PC-3 (cell line): ENCODE data around the gene TPTE2. TPM values are rescaled to one million over a fixed set of nuclear protein-coding genes. Genes with fewer than 3 reads are reported as not detected.

Source experiments
- ATAC-seq: fragments of 200-7000 bp; cut with Tn5 transposase; 2 replicates; pipeline ENCODE4 v1.9.1; 2020; ENCODE audit warnings: mild to moderate bottlenecking, moderate library complexity
- BruUV-seq: library from RNA; stranded (reverse); fragments of 400-500 nt; replicated peaks from 2 replicates; lab custom pipeline; 2021; lab: Mats Ljungman, UMichigan
- CTCF ChIA-PET: fragments of 300-600 bp; sonication (Branson Sonifier 250); formaldehyde crosslinking; loops from one replicate; lab custom pipeline; 2022; ENCODE audit warnings: antibody characterized with exemption; lab: Charles Lee
- POLR2A ChIA-PET: fragments of 300-600 bp; sonication (Branson Sonifier 250); formaldehyde crosslinking; loops from one replicate; lab custom pipeline; 2022; ENCODE audit warnings: antibody characterized with exemption; ENCODE audit not compliant: unreplicated experiment; lab: Charles Lee
- DNase-seq: peaks from one replicate; pipeline ENCODE4 v3.0.0-alpha.2; 2015
- H2AFZ ChIP-seq: fragments of 300-600 bp; sonication (generic); 2 replicates; pipeline ENCODE4 v1.6.0; 2016; ENCODE audit warnings: antibody characterized with exemption, low read length
- H3F3A ChIP-seq: fragments of 300-600 bp; sonication (generic); one replicate; pipeline ENCODE4 v1.6.0; 2017; ENCODE audit warnings: antibody characterized with exemption, low read length, control low read depth, mild to moderate bottlenecking; ENCODE audit not compliant: unreplicated experiment
- H3K27ac ChIP-seq: fragments of 300-600 bp; sonication (generic); 2 replicates; pipeline ENCODE4 v1.5.1; 2016; ENCODE audit warnings: mild to moderate bottlenecking, low read length
- H3K27me3 ChIP-seq: fragments of 300-600 bp; sonication (generic); 2 replicates; pipeline ENCODE4 v1.6.1; 2016; ENCODE audit warnings: low read length, mixed read lengths
- H3K36me3 ChIP-seq: fragments of 300-600 bp; sonication (generic); 2 replicates; pipeline ENCODE4 v1.6.1; 2016; ENCODE audit warnings: low read depth, mixed run types, low read length, mixed read lengths
- H3K4me1 ChIP-seq: fragments of 300-600 bp; sonication (generic); 2 replicates; pipeline ENCODE4 v1.5.1; 2016; ENCODE audit warnings: low read length; ENCODE audit not compliant: insufficient read depth
- H3K4me2 ChIP-seq: fragments of 300-600 bp; sonication (generic); 2 replicates; pipeline ENCODE4 v1.6.0; 2016; ENCODE audit warnings: low read length
- H3K4me3 ChIP-seq: fragments of 300-600 bp; sonication (generic); 2 replicates; pipeline ENCODE4 v1.5.1; 2016; ENCODE audit warnings: mild to moderate bottlenecking, low read length, mixed read lengths
- H3K79me2 ChIP-seq: fragments of 300-600 bp; sonication (generic); 2 replicates; pipeline ENCODE4 v1.6.1; 2017; ENCODE audit warnings: low read length, mixed read lengths
- H3K9ac ChIP-seq: fragments of 300-600 bp; sonication (generic); 2 replicates; pipeline ENCODE4 v1.6.0; 2016; ENCODE audit warnings: mild to moderate bottlenecking, low read length
- H3K9me2 ChIP-seq: fragments of 300-600 bp; sonication (generic); replicated peaks from 2 replicates; pipeline ENCODE4 v1.6.1; 2016; ENCODE audit warnings: mixed run types, low read length, mixed read lengths
- H3K9me3 ChIP-seq: fragments of 300-600 bp; sonication (generic); 2 replicates; pipeline ENCODE4 v1.6.1; 2016; ENCODE audit warnings: low read length, mixed read lengths
- H4K20me1 ChIP-seq: fragments of 300-600 bp; sonication (generic); 2 replicates; pipeline ENCODE4 v1.6.1; 2016; ENCODE audit warnings: low read length, mixed read lengths
- CTCF ChIP-seq: fragments of 300-600 bp; sonication (generic); conservative IDR thresholded peaks from 2 replicates; pipeline ENCODE4 v1.5.1; 2017; ENCODE audit warnings: antibody characterized with exemption, low read depth, mild to moderate bottlenecking, low read length
- EZH2 ChIP-seq: fragments of 300-600 bp; sonication (generic); IDR thresholded peaks from one replicate; pipeline ENCODE4 v1.6.1; 2017; ENCODE audit warnings: antibody characterized with exemption, mild to moderate bottlenecking, low read length; ENCODE audit not compliant: unreplicated experiment
- EZH2phosphoT487 ChIP-seq: fragments of 300-600 bp; sonication (generic); IDR thresholded peaks from 2 replicates; pipeline ENCODE4 v1.6.1; 2018; ENCODE audit warnings: mild to moderate bottlenecking, antibody characterized with exemption, low read length, borderline replicate concordance
- intact Hi-C: fragments of 100-400 bp; cut with micrococcal nuclease; formaldehyde crosslinking; loops from 2 replicates; pipeline ENCODE4 v1.9.0; 2023
- total RNA-seq: library from RNA; depleted of rRNA; stranded (reverse); fragments of >200 nt; gene quantifications from 2 replicates; pipeline ENCODE4 v1.2.3, GENCODE V29; 2014

TPTE2 gene
- total RNA-seq, 1 experiment from 2014 or later: not detected

GRCh38 chr13:19606152-19606551 is 44.8 kb upstream of the TPTE2 start:
- Histone ChIP-seq H3K36me3 (peaks cover 10% of the 10 kb centered on the region; the same call in 1 of the 2 replicates), H3K4me1 (peaks cover 34% of the 10 kb centered on the region), H3K27me3 (no peaks in the 10 kb centered on the region), H4K20me1 (no peaks in the 10 kb centered on the region), H3K9me2 (no peaks in the 10 kb centered on the region), H3F3A (no peaks in the 10 kb centered on the region), H3K4me3 (no peak overlapping the region), H3K4me2 (peak overlapping the region; percentile 49), H2AFZ (no peak overlapping the region), H3K9me3 (no peaks in the 10 kb centered on the region), H3K9ac (no peak overlapping the region), H3K27ac (peak overlapping the region; percentile 70), H3K79me2 (peaks cover 95% of the 10 kb centered on the region)
- DNase-seq: peak; percentile 58
- intact Hi-C loops: no loop called here
- ATAC-seq: no peak
- BruUV-seq: no TSS peak
- TF ChIP-seq EZH2: no peak
- TF ChIP-seq CTCF: no peak
- TF ChIP-seq EZH2phosphoT487: no peak
- POLR2A ChIA-PET: no interaction called here
- CTCF ChIA-PET: no interaction called here

GRCh38 chr13:19605161-19605955 is 44.0 kb upstream of the TPTE2 start:
- POLR2A ChIA-PET: no interaction called here
- Histone ChIP-seq H2AFZ (no peak overlapping the region), H3K4me1 (peaks cover 35% of the 10 kb centered on the region), H3K27ac (peak overlapping the region; percentile 70), H3K27me3 (no peaks in the 10 kb centered on the region), H3K4me3 (no peak overlapping the region), H3K9ac (no peak overlapping the region), H3K36me3 (peaks cover 10% of the 10 kb centered on the region; the same call in 1 of the 2 replicates), H3K9me3 (no peaks in the 10 kb centered on the region), H3K79me2 (peaks cover 89% of the 10 kb centered on the region), H3K4me2 (peak overlapping the region; percentile 49), H4K20me1 (no peaks in the 10 kb centered on the region), H3F3A (no peaks in the 10 kb centered on the region), H3K9me2 (no peaks in the 10 kb centered on the region)
- intact Hi-C loops: no loop called here
- CTCF ChIA-PET: no interaction called here
- no TSS peak for BruUV-seq
- no peak for TF ChIP-seq EZH2phosphoT487
- no peak for TF ChIP-seq EZH2
- TF ChIP-seq CTCF: no peak
- ATAC-seq: peak; percentile 3; the same call in 1 of the 2 replicates
- peak; percentile 91 for DNase-seq

- intact Hi-C loops: no loop called here
- Histone ChIP-seq H3K4me2 (peak overlapping the region; percentile 16; the same call in 1 of the 2 replicates), H3K9me2 (no peaks in the 10 kb centered on the region), H3F3A (no peaks in the 10 kb centered on the region), H4K20me1 (no peaks in the 10 kb centered on the region), H3K36me3 (peaks cover 8% of the 10 kb centered on the region; the same call in 1 of the 2 replicates), H3K9ac (no peak overlapping the region), H3K4me1 (peaks cover 35% of the 10 kb centered on the region), H2AFZ (no peak overlapping the region), H3K79me2 (peaks cover 79% of the 10 kb centered on the region), H3K27ac (0 out of 2 replicates have a peak overlapping the region, but pooled peaks have one; percentile 39), H3K4me3 (no peak overlapping the region), H3K9me3 (no peaks in the 10 kb centered on the region), H3K27me3 (no peaks in the 10 kb centered on the region)
- ChIA-PET CTCF (no interaction called here), POLR2A (no interaction called here)
- ATAC-seq: no peak
- no TSS peak for BruUV-seq
- peak; percentile 19 for DNase-seq
- TF ChIP-seq EZH2: no peak
These were observed 43.0 kb upstream of the TPTE2 start for GRCh38 chr13:19604306-19604705.
